ENCODE results near the gene PCYT1B. TPM values are rescaled to one million over a fixed set of nuclear protein-coding genes. Genes with fewer than 3 reads are reported as not detected.
"Not testable (repeated sequence)": the region's sequence is repeated elsewhere in the genome, so short reads cannot be mapped to it uniquely, and the experiment has no call there.

Gene PCYT1B
- total and polyA plus RNA-seq, 8 donors = 0.85 to 8.6 (median 6.5) TPM

DNA sequence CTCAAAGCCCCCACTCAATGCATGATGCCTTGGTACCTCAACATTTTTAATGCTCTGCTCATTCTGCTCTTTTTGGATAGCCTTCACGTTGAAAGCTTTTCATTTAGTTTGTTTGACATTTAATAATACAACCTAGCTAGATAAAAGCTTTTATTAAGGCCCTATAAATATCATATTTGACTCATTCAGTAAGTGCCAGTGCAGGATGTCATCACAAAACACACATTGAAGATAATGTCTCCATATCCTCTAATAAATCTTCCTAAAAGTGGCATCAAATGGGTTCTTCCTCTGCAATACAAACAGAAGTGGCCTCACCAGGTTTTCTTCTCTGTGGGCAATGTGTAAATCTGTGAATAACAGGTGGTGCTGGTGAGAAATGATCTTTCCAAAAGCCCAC is 12.0 kb upstream of the PCYT1B start:
- TF ChIP-seq, protein P1, sequence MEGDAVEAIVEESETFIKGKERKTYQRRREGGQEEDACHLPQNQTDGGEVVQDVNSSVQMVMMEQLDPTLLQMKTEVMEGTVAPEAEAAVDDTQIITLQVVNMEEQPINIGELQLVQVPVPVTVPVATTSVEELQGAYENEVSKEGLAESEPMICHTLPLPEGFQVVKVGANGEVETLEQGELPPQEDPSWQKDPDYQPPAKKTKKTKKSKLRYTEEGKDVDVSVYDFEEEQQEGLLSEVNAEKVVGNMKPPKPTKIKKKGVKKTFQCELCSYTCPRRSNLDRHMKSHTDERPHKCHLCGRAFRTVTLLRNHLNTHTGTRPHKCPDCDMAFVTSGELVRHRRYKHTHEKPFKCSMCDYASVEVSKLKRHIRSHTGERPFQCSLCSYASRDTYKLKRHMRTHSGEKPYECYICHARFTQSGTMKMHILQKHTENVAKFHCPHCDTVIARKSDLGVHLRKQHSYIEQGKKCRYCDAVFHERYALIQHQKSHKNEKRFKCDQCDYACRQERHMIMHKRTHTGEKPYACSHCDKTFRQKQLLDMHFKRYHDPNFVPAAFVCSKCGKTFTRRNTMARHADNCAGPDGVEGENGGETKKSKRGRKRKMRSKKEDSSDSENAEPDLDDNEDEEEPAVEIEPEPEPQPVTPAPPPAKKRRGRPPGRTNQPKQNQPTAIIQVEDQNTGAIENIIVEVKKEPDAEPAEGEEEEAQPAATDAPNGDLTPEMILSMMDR (IDR thresholded peaks at IDR 0.05) = no peak
- DNase-seq (no peak), ATAC-seq (no peak)
- intact Hi-C loops (cut with DNase I) = no loop called here
- Histone ChIP-seq H3K27ac (no peak overlapping the region), H3K4me1 (no peaks in the 10 kb centered on the region), H3K4me3 (no peak overlapping the region), H3K27me3 (no peaks in the 10 kb centered on the region), H3K36me3 (no peaks in the 10 kb centered on the region), H3K9me3 (no peaks in the 10 kb centered on the region)

DNA sequence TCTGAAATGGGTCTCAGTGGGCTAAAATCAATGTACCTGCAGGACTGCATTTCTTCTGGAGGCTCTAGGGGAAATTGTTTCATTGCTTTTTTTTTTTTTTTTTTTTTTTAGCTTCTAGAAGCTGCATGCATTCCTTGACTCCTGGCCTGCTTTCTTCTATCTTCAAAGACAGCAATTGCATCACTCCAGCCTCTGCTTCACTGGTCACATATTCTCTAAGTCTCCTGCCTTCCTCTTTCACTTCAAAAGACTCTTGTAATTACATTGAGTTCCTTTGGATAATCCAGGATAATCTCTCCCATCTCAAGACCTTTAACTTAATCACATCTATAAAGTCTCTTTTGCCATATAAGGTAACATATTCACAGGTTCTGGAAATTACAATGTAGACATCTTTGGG is 11.3 kb upstream of the PCYT1B start:
- intact Hi-C loops (cut with DNase I) = no loop called here
- Histone ChIP-seq H3K9me3 (no peaks in the 10 kb centered on the region), H3K27ac (no peak overlapping the region), H3K4me1 (no peaks in the 10 kb centered on the region), H3K27me3 (no peaks in the 10 kb centered on the region), H3K4me3 (no peak overlapping the region), H3K36me3 (no peaks in the 10 kb centered on the region)
- ATAC-seq (no peak), DNase-seq (no peak)
- TF ChIP-seq, protein P1 (IDR thresholded peaks at IDR 0.05) = no peak

DNA sequence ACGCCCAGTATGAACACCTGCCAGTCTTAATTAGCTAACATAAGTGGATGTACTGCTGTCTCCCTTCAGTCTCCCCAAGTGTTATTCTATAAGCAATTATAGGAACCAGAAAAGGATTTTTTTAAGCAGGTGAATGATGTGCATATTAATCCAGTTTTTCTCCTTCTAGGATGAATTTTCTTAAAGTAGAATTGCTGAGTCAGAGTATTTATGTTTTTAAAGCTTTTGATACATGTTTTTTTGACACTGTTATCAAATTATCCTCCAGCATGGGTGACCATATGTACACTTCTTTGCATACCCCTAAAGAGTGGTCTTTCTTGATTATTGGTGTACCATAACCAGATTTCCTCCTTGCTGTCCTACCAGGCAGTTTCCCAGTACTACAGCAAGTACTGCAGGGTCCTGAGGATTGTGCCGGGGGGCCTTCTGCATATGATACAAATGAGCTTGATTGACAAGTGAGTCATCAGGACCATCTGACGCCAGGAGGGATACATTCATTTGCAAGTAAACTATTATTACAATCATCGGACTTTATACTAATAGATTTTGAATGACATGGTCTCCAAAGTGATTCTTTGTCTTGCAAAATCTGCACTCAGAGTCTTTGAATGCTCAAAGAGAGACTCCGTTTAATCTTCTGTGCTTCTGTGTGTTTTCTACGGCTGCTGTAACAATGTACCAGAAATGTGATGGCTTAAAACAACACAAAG is 10.7 kb upstream of the PCYT1B start:
- DNase-seq (no peak), ATAC-seq (no peak)
- intact Hi-C loops (cut with DNase I) = no loop called here
- Histone ChIP-seq H3K36me3 (no peaks in the 10 kb centered on the region), H3K27ac (no peak overlapping the region), H3K4me3 (no peak overlapping the region), H3K27me3 (no peaks in the 10 kb centered on the region), H3K4me1 (no peaks in the 10 kb centered on the region), H3K9me3 (no peaks in the 10 kb centered on the region)
- TF ChIP-seq, protein P1 (IDR thresholded peaks at IDR 0.05) = no peak

DNA sequence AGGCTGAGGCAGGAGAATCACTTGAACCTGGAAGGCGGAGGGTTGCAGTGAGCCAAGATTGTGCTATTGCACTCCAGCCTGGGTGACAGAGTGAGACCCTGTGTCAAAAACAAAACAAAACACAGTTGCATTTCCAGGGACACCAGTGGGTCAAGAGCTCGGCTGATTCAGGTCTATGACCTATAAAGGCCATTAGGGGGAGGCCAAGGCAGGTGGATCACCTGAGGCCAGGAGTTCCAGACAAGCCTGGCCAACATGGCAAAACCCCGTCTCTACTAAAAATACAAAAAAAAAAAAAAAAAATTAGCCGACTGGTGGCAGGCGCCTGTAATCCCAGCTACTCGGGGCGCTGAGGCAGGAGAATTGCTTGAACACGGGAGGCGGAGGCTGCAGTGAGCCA is 8.5 kb upstream of the PCYT1B start:
- DNase-seq; H3K27me3 ChIP-seq; intact Hi-C loops (cut with DNase I); H3K27ac ChIP-seq; H3K4me1 ChIP-seq; H3K36me3 ChIP-seq; H3K9me3 ChIP-seq; H3K4me3 ChIP-seq; ATAC-seq: not testable (repeated sequence)

DNA sequence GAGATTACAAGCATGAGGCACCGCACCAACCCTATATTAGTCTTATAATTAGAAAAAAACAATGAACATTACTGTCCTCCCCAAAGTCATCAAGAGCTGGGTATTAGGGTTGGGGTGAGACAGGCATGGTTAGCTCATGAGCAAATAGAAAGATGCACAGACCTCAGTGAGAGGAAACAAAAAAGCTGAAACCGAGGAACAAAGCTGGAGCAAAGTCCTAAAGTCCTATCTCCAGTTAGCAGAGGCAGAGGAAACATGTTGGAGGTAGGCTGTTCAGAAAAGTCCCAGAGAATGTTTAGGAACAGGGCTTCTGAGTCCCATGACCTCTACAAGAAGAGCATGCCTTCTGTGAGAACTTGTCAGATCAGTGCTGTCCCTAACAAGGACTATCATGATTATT is 4.6 kb upstream of the PCYT1B start:
- ATAC-seq (no peak), DNase-seq (no peak)
- no peaks in the 10 kb centered on the region for H3K27me3 ChIP-seq
- no peaks in the 10 kb centered on the region for H3K4me1 ChIP-seq
- TF ChIP-seq, protein P1 (IDR thresholded peaks at IDR 0.05) = no peak
- H3K9me3 ChIP-seq = no peaks in the 10 kb centered on the region
- no peak overlapping the region for H3K4me3 ChIP-seq
- intact Hi-C loops (cut with DNase I) = no loop called here
- no peaks in the 10 kb centered on the region for H3K36me3 ChIP-seq
- no peak overlapping the region for H3K27ac ChIP-seq

DNA sequence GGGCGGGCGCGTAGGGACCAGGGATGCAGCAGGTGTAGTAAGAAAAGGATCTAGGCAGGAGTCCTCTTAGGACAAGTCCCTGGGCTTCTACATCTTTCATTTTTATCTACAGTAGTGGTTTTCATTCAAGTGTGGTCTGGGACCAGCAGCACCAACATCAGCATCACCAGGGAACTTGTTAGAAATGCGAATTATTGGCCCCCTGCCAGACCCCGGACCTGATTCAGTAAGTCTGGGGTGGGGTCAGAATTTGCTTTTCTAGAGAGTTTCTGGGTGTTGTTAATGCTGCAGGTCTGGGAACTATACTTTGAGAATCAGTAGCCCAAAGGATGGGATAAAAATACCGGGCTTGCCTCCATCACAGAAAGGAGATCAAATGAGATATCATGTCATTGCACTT is 1.3 kb upstream of the PCYT1B start:
- Histone ChIP-seq H3K27ac (no peak overlapping the region), H3K4me3 (no peak overlapping the region), H3K4me1 (no peaks in the 10 kb centered on the region), H3K36me3 (no peaks in the 10 kb centered on the region), H3K27me3 (peaks cover 0 to 10% of the 10 kb centered on the region in 2 donors), H3K9me3 (no peaks in the 10 kb centered on the region)
- no peak for DNase-seq
- no peak for ATAC-seq
- intact Hi-C loops (cut with DNase I) = no loop called here
- TF ChIP-seq, protein P1 (IDR thresholded peaks at IDR 0.05) = no peak

All from left lung (tissue), 10 donors.